OCI-LY7 (cell line): Measurements from ENCODE around the gene NPB.

ENCODE experiments used
- EZH2phosphoT487 ChIP-seq: fragments of 200-600 bp; sonication (generic); IDR thresholded peaks from 2 replicates; pipeline ENCODE4 v1.6.1; 2018; ENCODE audit warnings: low read depth, borderline replicate concordance, mild to moderate bottlenecking, mixed run types, antibody characterized with exemption, low read length, moderate library complexity, mixed read lengths
- TF ChIP-seq, protein P1 (sequence below): fragments of 200-600 bp; sonication (generic); conservative IDR thresholded peaks from 2 replicates; pipeline ENCODE4 v1.5.1; 2014; ENCODE audit warnings: mild to moderate bottlenecking, antibody characterized with exemption, low read length, moderate library complexity, mixed read lengths

DNA sequence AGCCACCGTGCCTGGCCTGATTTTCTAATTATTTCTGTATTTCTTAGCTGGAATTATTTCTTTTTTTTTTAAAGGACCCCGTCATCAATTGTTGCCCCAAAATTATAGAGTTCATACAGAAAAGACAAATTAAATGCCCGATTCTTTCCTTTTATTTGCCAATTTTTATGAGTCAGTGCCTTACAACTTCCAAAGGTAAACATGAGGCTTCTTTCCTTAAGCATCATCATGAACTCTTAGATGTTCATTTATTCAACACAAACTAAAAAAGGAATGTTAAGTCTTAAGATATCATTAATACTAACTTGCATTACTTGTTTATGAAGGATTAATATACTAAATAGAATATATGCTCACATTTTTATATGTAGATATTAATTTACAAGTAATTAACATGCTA lies 23.7 kb upstream of the NPB start:
- TF ChIP-seq, protein P1, sequence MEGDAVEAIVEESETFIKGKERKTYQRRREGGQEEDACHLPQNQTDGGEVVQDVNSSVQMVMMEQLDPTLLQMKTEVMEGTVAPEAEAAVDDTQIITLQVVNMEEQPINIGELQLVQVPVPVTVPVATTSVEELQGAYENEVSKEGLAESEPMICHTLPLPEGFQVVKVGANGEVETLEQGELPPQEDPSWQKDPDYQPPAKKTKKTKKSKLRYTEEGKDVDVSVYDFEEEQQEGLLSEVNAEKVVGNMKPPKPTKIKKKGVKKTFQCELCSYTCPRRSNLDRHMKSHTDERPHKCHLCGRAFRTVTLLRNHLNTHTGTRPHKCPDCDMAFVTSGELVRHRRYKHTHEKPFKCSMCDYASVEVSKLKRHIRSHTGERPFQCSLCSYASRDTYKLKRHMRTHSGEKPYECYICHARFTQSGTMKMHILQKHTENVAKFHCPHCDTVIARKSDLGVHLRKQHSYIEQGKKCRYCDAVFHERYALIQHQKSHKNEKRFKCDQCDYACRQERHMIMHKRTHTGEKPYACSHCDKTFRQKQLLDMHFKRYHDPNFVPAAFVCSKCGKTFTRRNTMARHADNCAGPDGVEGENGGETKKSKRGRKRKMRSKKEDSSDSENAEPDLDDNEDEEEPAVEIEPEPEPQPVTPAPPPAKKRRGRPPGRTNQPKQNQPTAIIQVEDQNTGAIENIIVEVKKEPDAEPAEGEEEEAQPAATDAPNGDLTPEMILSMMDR, result no peak
- no peak for TF ChIP-seq EZH2phosphoT487
